Gastroesophageal sphincter (tissue), 4 donors: ENCODE results near the gene DDHD1. TPM values are rescaled to one million over a fixed set of nuclear protein-coding genes. Genes with fewer than 3 reads are reported as not detected.

Source experiments
- ATAC-seq: fragments of 150-250 bp; one replicate; pipeline ENCODE4 v1.9.1; 2016; ENCODE audit warnings: mild to moderate bottlenecking, moderate library complexity
- H3K27ac ChIP-seq, 4 donors: fragments of 200-600 bp; sonication (generic) in 3 of 4; 1 replicate in 3 of 4; 2 replicates in 1 of 4; pipeline ENCODE4 v1.5.1; 2016 to 2019
- H3K27me3 ChIP-seq: fragments of 200-600 bp; sonication (generic); one replicate; pipeline ENCODE4 v1.5.1; 2019
- H3K36me3 ChIP-seq, 2 donors: fragments of 200-600 bp; sonication (generic); one replicate each; pipeline ENCODE4 v1.5.1; 2019; ENCODE audit warnings: control low read depth in 1 of 2
- H3K4me1 ChIP-seq, 3 donors: fragments of 200-600 bp; sonication (generic); 1 replicate in 2 of 3; 2 replicates in 1 of 3; pipeline ENCODE4 v1.5.1; 2016 to 2019; ENCODE audit warnings: control low read depth in 2 of 3
- H3K4me3 ChIP-seq, 2 donors: fragments of 200-600 bp; sonication (generic); one replicate each; pipeline ENCODE4 v1.5.1; 2019; ENCODE audit warnings: mild to moderate bottlenecking in 1 of 2, moderate library complexity in 1 of 2
- H3K9me3 ChIP-seq, 3 donors: fragments of 200-600 bp; sonication (generic); one replicate each; pipeline ENCODE4 v1.5.1; 2017 to 2019; ENCODE audit warnings: control low read depth in 2 of 3
- EP300 ChIP-seq: sonication (generic); formaldehyde crosslinking; IDR thresholded peaks from one replicate; pipeline ENCODE4 v1.6.1; 2017; ENCODE audit warnings: antibody characterized with exemption, mild to moderate bottlenecking
- POLR2A ChIP-seq, 2 donors: fragments of 450-650 bp; IDR thresholded peaks; one replicate each; pipeline ENCODE4 v1.6.1; 2017; ENCODE audit warnings: antibody characterized with exemption in 2 of 2, mild to moderate bottlenecking in 2 of 2, moderate library complexity in 1 of 2
- POLR2AphosphoS5 ChIP-seq: sonication (generic); formaldehyde crosslinking; IDR thresholded peaks from one replicate; pipeline ENCODE4 v1.6.1; 2017; ENCODE audit warnings: antibody characterized with exemption
- WGBS, 2 donors: methylation state at CpG; one replicate each; pipeline ENCODE4 v1.1.5; 2018; ENCODE audit warnings: low coverage in 1 of 2; 5-methylcytosine and 5-hydroxymethylcytosine counted together
- total RNA-seq, 4 donors: library from RNA; depleted of rRNA; stranded (reverse); fragments of >200 nt; gene quantifications; one replicate each; pipeline ENCODE4 v1.1.0, GENCODE V29; 2016
- TF ChIP-seq, protein P1 (sequence below), 4 experiments: fragments of 200-600 bp in 2 of 4; fragments of 450-650 bp in 2 of 4; sonication (generic) in 1 of 4; IDR thresholded peaks; one replicate each; pipeline ENCODE4 v1.5.1; 2017 to 2019; ENCODE audit warnings: antibody characterized with exemption in 4 of 4, mild to moderate bottlenecking in 2 of 4, moderate library complexity in 2 of 4

The DDHD1 gene
- total RNA-seq, 4 donors from 2014 or later, result 15.4 to 36.4 (median 20.7) TPM

DNA sequence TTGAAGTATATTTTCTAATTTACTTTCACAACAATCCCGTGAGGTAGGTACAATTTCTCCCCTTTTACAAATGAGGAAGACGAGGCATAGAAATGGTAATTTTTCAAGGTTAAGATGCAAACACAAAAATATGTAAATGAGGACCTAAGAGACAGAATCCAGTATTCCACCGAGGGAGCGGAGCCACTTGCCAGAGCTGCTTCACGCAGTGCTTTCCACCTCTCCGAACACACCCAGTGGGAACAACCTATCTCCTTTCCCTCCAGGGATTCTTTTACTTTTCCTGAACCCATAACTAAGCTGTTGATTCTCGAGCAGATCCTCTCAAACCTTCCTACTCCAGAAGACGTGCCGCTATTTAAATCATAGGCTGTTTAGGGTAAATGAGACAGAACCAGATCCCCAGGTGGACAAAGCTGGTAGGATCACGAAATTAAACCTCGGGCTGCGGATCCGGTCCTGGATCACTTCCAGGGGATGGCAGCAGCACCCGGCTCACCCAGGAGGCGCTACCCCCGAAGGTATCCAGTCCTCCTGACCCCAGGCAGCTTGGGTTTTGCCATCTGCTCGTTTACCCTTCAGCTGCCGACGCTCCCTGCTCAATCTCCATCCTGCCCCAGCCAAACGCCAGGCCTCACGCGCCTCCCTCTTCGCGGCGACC lies 1.5 kb downstream of the DDHD1 start:
- ATAC-seq, result peak; percentile 15
- Histone ChIP-seq H3K27ac (peak overlapping the region; percentile 83 to 94 (median 90)), H3K4me3 (peak overlapping the region; percentile 83 to 85), H3K4me1 (peaks cover 0 to 28% (median 5%) of the 10 kb centered on the region in 3 donors), H3K9me3 (no peaks in the 10 kb centered on the region), H3K36me3 (no peaks in the 10 kb centered on the region), H3K27me3 (no peaks in the 10 kb centered on the region)
- WGBS, 2 donors, result 1 to 9% methylated on average over 9 to 14 of the region's 25 CpGs
- TF ChIP-seq, protein P1, sequence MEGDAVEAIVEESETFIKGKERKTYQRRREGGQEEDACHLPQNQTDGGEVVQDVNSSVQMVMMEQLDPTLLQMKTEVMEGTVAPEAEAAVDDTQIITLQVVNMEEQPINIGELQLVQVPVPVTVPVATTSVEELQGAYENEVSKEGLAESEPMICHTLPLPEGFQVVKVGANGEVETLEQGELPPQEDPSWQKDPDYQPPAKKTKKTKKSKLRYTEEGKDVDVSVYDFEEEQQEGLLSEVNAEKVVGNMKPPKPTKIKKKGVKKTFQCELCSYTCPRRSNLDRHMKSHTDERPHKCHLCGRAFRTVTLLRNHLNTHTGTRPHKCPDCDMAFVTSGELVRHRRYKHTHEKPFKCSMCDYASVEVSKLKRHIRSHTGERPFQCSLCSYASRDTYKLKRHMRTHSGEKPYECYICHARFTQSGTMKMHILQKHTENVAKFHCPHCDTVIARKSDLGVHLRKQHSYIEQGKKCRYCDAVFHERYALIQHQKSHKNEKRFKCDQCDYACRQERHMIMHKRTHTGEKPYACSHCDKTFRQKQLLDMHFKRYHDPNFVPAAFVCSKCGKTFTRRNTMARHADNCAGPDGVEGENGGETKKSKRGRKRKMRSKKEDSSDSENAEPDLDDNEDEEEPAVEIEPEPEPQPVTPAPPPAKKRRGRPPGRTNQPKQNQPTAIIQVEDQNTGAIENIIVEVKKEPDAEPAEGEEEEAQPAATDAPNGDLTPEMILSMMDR (IDR thresholded peaks at IDR 0.05), result peak in 2 of 4 experiments; percentile 35 to 41
- no peak for TF ChIP-seq POLR2A (IDR thresholded peaks at IDR 0.05)
- TF ChIP-seq POLR2AphosphoS5, result no peak

DNA sequence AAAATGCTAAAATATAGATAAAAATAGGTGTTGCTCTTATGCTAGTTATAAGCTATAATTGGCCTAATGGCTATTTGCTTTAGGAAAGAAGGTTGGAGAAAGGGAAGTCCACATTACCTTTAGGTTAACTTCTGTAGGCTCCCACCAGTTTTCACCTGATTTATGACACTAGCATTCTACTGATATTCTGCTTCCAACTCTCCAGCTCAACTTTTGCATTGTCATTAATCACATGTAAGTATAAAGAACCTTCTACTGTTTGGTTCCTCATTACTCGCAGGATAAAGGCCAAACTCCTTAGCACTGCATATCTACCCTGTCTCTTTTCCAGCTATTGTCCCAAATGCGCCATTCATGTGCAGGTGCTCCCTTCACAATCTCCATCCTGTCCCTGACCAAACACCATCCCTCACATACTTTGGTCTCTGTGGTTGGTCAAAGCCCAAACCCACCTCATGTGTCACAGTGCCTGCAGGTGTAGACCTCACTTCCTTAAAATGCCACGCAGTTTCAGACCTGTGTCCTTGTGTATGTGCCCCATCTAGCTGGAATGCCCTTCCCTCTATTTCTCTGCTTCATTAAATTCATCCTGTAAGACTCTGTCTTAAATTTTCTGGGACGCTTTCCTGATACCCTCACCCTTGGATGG lies 3.3 kb downstream of the DDHD1 start:
- WGBS, 2 donors, result 86 to 92% methylated on average over 4 of the region's 4 CpGs
- no peaks in the 10 kb centered on the region for H3K9me3 ChIP-seq
- no peak for ATAC-seq
- no peaks in the 10 kb centered on the region for H3K27me3 ChIP-seq
- TF ChIP-seq, protein P1 (IDR thresholded peaks at IDR 0.05), result no peak
- TF ChIP-seq POLR2AphosphoS5 (no peak), EP300 (no peak), POLR2A (IDR thresholded peaks at IDR 0.05) (no peak)
- H3K36me3 ChIP-seq, result peaks cover 0 to 3% of the 10 kb centered on the region in 2 donors
- H3K4me1 ChIP-seq, result peaks cover 0 to 28% (median 5%) of the 10 kb centered on the region in 3 donors
- no peak overlapping the region for H3K4me3 ChIP-seq
- H3K27ac ChIP-seq, result no peak overlapping the region

- Histone ChIP-seq H3K4me3 (no peak overlapping the region), H3K9me3 (no peaks in the 10 kb centered on the region), H3K4me1 (peaks cover 0 to 26% (median 5%) of the 10 kb centered on the region in 3 donors), H3K36me3 (peaks cover 0 to 3% of the 10 kb centered on the region in 2 donors), H3K27ac (no peak overlapping the region), H3K27me3 (no peaks in the 10 kb centered on the region)
- no peak for ATAC-seq
- TF ChIP-seq EP300 (no peak), POLR2AphosphoS5 (no peak), POLR2A (IDR thresholded peaks at IDR 0.05) (no peak)
- TF ChIP-seq, protein P1 (IDR thresholded peaks at IDR 0.05), result no peak
These were observed 4.5 kb downstream of the DDHD1 start for GRCh38 chr14:53148671-53149070.

- no peak overlapping the region for H3K4me3 ChIP-seq
- no peaks in the 10 kb centered on the region for H3K9me3 ChIP-seq
- H3K36me3 ChIP-seq, result peaks cover 0 to 3% of the 10 kb centered on the region in 2 donors
- no peak overlapping the region for H3K27ac ChIP-seq
- 88 to 95% methylated on average over 2 of the region's 2 CpGs for WGBS, 2 donors
- no peak for ATAC-seq
- H3K27me3 ChIP-seq, result no peaks in the 10 kb centered on the region
- H3K4me1 ChIP-seq, result peaks cover 0 to 24% (median 5%) of the 10 kb centered on the region in 3 donors
- TF ChIP-seq POLR2AphosphoS5 (no peak), EP300 (no peak), POLR2A (IDR thresholded peaks at IDR 0.05) (no peak)
- TF ChIP-seq, protein P1 (IDR thresholded peaks at IDR 0.05), result no peak
These were observed 5.2 kb downstream of the DDHD1 start for GRCh38 chr14:53147893-53148292.

GRCh38 chr14:53147208-53147607 lies 5.9 kb downstream of the DDHD1 start:
- H3K4me1 ChIP-seq, result peaks cover 0 to 24% (median 5%) of the 10 kb centered on the region in 3 donors
- TF ChIP-seq, protein P1 (IDR thresholded peaks at IDR 0.05), result no peak
- TF ChIP-seq POLR2AphosphoS5, result no peak
- no peak for TF ChIP-seq EP300
- TF ChIP-seq POLR2A (IDR thresholded peaks at IDR 0.05), result no peak
- no peaks in the 10 kb centered on the region for H3K9me3 ChIP-seq
- no peak for ATAC-seq
- no peaks in the 10 kb centered on the region for H3K27me3 ChIP-seq
- no peak overlapping the region for H3K4me3 ChIP-seq
- peaks cover 0 to 3% of the 10 kb centered on the region in 2 donors for H3K36me3 ChIP-seq
- 94% methylated on average over 2 of the region's 2 CpGs for WGBS, 2 donors
- H3K27ac ChIP-seq, result no peak overlapping the region
